ENCODE data around the gene PWWP2B. TPM values are rescaled to one million over a fixed set of nuclear protein-coding genes. Genes with fewer than 3 reads are reported as not detected.

The PWWP2B gene
- total RNA-seq, 1 donor from 2014 or later: 24.2 TPM

DNA sequence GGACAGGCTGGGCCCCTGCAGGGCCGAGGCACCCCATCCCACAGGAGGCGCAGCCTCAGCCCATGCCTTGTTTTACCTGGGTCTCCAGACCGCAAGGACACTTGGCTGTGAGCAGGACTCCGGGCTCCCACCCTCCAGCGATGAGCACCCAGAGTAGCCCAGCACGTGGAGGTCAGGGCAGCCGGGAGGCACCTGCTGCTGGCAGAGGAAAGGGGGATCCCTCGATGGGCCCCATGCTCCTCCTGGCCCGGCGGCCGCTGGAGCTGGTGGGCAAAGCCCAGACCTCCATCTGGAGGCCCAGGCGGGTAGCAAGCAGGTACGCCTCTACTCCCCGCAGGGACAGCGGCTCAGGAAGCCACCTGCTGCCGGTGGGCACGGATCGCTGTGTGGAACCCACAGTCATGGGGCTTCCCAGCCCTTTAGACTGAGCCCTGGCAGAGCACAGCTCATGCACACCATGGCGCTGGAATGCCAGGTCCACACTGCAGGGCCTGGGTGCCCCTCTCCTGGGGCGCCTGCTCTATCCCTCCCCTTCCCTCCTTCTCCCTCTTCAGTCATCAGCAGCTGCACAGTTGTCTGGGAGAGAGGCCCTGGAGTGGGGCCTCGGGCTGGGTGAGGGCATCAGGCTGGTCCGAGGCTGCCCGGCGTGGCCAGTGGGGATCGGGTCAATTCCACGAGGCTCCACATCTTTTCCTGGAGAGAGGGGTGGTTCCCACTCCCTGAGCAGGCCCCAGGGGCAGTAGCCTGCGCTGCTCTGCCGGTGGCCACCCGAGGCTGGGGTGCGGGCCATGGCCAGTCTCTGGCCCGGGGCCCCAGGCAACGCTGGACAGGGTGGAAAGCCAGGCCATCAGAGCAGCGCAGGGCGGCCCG is 65.7 kb downstream of the PWWP2B start:
- Mint-ChIP-seq H3K9me3 (no peaks in the 10 kb centered on the region), H3K36me3 (no peaks in the 10 kb centered on the region), H3K27ac (no peak overlapping the region), H3K27me3 (ENCODE audit: low read depth) (peaks cover 2% of the 10 kb centered on the region), H3K4me3 (no peak overlapping the region), H3K4me1 (peaks cover 7% of the 10 kb centered on the region)
- DNase-seq (ENCODE audit: low spot score in 2 of 2, unreplicated experiment in 2 of 2): peak in 1 of 2 experiments; percentile 16
- TF ChIP-seq, protein P1, sequence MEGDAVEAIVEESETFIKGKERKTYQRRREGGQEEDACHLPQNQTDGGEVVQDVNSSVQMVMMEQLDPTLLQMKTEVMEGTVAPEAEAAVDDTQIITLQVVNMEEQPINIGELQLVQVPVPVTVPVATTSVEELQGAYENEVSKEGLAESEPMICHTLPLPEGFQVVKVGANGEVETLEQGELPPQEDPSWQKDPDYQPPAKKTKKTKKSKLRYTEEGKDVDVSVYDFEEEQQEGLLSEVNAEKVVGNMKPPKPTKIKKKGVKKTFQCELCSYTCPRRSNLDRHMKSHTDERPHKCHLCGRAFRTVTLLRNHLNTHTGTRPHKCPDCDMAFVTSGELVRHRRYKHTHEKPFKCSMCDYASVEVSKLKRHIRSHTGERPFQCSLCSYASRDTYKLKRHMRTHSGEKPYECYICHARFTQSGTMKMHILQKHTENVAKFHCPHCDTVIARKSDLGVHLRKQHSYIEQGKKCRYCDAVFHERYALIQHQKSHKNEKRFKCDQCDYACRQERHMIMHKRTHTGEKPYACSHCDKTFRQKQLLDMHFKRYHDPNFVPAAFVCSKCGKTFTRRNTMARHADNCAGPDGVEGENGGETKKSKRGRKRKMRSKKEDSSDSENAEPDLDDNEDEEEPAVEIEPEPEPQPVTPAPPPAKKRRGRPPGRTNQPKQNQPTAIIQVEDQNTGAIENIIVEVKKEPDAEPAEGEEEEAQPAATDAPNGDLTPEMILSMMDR (IDR thresholded peaks at IDR 0.05; ENCODE audit: unreplicated experiment): no peak

DNA sequence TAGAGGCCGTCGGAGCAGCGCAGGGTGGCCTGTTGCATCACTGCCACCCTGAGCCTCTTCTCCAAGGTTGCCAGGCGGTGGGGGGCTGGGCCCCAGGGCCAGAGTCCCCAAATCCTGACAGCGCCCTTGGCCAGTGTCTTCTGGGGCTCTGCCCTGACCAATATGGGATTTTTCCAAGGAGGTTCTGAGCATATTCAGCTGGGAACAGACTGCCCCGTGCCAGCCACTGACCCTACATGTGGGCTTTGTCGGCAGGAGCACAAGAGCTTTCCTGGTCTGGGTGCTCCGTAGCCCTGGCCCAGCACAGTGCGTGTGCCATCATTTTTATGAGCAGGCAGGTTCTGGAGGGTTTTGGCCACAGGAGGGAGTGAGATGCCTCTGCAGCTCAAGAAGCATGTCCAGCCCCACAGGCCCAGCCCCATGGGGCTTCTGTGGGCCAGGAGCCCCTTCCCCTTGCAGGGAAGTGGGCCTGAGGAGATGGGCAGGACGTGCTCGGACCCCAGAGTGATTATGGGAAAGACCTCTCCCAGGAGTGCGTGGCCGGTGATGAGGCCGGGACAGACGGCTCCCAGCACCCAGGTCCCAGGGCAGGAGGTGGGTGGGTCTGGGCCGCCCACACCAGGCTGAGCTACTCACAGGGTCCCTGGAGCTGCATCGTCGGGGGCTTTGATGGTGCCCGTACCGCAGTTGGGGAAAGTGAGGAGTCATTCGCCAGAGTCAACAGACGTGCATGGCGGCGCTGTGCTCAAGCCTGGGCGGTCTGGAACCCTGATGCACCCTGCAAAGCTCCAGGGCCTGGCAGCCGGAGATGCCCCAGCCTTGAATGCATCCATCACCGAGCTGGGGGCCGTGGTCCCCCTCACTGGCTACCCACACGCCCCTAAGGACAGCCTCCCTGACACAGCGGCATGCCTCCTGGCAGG is 66.6 kb downstream of the PWWP2B start:
- Mint-ChIP-seq H3K4me3 (no peak overlapping the region), H3K9me3 (no peaks in the 10 kb centered on the region), H3K4me1 (peaks cover 8% of the 10 kb centered on the region), H3K27me3 (ENCODE audit: low read depth) (peaks cover under 1% of the 10 kb centered on the region), H3K27ac (no peak overlapping the region), H3K36me3 (no peaks in the 10 kb centered on the region)
- DNase-seq (ENCODE audit: low spot score in 2 of 2, unreplicated experiment in 2 of 2): peak in 1 of 2 experiments; percentile 15
- TF ChIP-seq, protein P1 (IDR thresholded peaks at IDR 0.05; ENCODE audit: unreplicated experiment): no peak

DNA sequence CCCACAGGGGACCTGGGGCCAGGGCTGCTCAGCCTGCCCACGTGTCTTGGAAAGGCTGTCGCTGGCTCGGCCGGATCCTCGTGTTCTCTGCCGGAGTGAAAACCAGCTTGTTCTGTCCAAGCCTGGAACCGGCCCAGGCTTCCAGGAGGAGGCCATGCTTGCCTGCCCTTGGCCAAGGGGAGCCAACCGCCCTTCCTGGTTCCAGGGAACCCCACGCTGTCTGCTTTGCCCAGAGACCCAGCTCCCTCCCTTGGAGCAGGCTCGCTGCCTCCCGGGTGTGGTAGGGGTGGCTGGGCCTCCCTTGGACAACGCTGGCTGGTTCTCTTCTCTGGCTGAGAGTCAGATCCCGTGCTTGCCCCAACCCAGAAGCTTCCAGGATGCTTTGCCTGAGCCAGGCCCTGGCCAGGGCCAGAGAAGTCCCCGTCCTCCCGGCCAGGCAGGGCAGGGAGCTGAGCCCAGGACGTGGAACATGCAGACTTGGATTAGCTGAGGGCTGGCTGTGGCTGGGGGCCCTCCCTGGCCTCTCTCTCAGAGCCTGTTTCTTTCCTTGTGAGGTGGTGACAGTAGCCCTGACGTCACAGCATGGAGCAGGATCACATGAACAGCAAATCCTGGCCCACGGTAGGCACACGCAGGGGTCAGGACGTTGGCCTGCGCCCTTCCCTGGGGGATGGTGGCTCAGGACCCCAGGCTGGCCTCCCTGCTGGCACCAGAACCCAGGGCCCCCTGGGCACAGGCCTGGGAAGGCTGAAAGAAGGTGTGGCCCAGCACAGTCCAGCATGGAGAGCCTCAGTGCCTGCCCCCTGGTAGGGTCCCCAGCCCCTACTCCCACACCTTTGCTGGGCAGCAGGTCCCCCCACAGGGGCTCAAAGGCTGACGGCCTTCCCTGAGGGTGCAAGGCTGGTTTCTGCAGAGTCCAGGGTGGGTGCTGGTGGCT is 67.5 kb downstream of the PWWP2B start:
- TF ChIP-seq, protein P1 (IDR thresholded peaks at IDR 0.05; ENCODE audit: unreplicated experiment): no peak
- H3K4me3 Mint-ChIP-seq: no peak overlapping the region
- peak in 1 of 2 experiments; percentile 18 for DNase-seq (ENCODE audit: low spot score in 2 of 2, unreplicated experiment in 2 of 2)
- H3K4me1 Mint-ChIP-seq: peaks cover 12% of the 10 kb centered on the region
- no peaks in the 10 kb centered on the region for H3K9me3 Mint-ChIP-seq
- peak overlapping the region; percentile 56 for H3K27ac Mint-ChIP-seq
- no peaks in the 10 kb centered on the region for H3K27me3 Mint-ChIP-seq (ENCODE audit: low read depth)
- no peaks in the 10 kb centered on the region for H3K36me3 Mint-ChIP-seq

DNA sequence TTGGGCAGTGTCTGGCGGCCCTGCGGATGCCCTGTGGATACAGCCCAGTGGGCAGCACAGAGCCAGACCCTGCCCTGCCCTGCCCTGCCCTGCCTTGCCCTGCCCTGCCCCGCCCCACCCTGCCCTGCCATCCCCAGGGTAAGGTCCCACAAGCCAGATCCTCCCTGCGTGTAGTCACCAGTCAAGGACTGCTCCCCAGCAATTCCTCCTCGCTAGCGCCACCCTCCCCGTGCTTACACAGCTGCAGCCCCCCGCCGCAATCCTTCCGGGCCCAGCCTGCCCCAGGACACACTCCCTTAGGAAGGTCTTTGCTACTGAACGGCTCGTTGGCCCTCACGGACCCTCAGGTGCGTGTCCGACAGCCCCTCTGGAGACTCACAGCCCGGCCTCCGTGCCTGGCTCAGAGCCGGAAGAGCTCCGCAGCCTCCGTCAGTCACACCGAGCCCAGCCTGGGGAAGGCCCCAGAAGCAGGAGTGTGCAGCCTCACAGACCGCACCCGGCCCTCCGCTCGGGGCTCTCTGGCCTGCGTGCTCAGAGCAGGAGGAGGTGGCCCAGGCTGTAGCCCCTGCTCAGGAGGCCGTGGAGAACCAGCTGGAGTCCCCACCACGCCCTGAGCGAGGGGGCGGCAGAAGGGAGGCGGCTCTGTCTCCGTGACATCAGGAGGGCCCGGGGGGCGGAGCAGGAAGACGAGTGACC is 68.3 kb downstream of the PWWP2B start:
- TF ChIP-seq, protein P1 (IDR thresholded peaks at IDR 0.05; ENCODE audit: unreplicated experiment): no peak
- Mint-ChIP-seq H3K9me3 (no peaks in the 10 kb centered on the region), H3K4me1 (peaks cover 16% of the 10 kb centered on the region), H3K27ac (no peak overlapping the region), H3K27me3 (ENCODE audit: low read depth) (no peaks in the 10 kb centered on the region), H3K4me3 (no peak overlapping the region), H3K36me3 (no peaks in the 10 kb centered on the region)
- no peak for DNase-seq (ENCODE audit: low spot score in 2 of 2, unreplicated experiment in 2 of 2)
